ENCODE data around the gene GJA5.

DNA sequence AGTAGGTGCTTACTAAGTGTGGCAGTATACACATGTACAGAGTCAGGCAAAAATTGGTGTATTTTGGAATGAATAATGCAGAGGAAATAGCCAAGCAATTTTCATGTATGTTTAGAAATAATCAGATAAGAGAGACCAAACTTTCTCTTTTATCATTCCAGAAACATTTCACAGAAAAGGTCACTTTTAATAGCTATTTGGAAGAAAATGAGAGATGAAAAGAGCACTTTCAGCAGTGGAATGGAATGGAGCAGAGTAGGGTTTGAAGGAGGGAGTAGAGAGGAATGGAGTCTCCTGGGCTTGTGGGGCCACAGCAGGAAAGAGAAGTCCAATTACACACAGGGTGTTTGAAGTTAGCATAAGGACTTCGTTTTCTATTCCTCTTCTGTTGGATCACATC is 48.8 kb upstream of the GJA5 start:
- TF ChIP-seq, protein P1, sequence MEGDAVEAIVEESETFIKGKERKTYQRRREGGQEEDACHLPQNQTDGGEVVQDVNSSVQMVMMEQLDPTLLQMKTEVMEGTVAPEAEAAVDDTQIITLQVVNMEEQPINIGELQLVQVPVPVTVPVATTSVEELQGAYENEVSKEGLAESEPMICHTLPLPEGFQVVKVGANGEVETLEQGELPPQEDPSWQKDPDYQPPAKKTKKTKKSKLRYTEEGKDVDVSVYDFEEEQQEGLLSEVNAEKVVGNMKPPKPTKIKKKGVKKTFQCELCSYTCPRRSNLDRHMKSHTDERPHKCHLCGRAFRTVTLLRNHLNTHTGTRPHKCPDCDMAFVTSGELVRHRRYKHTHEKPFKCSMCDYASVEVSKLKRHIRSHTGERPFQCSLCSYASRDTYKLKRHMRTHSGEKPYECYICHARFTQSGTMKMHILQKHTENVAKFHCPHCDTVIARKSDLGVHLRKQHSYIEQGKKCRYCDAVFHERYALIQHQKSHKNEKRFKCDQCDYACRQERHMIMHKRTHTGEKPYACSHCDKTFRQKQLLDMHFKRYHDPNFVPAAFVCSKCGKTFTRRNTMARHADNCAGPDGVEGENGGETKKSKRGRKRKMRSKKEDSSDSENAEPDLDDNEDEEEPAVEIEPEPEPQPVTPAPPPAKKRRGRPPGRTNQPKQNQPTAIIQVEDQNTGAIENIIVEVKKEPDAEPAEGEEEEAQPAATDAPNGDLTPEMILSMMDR (IDR thresholded peaks at IDR 0.05), result no peak
- TF ChIP-seq POLR2A (IDR thresholded peaks at IDR 0.05), result no peak

Measured in breast epithelium (tissue), 3 donors.